DMS114 treated with DMSO at 0.1 percent for 48 hours (cell line): ENCODE data around the gene LGALS3BP.
"Not testable (repeated sequence)": the region's sequence is repeated elsewhere in the genome, so short reads cannot be mapped to it uniquely, and the experiment has no call there.

Experiments
- DNase-seq: peaks from one replicate; lab custom pipeline; 2025; ENCODE audit not compliant: unreplicated experiment; lab: John Stamatoyannopoulos, UW

The LGALS3BP gene

GRCh38 chr17:78979780-78980623, at the start of gene LGALS3BP:
LGALS3BP (minus strand) TSS chr17:78979923; CDS start chr17:78977191, 2,732 bp downstream.
- DNase-seq: no peak

- DNase-seq: no peak
These were observed 49.0 kb upstream of the LGALS3BP start for GRCh38 chr17:79028496-79029326.

GRCh38 chr17:79027925-79028491, 48.3 kb upstream of the LGALS3BP start:
- DNase-seq: no peak

- no peak for DNase-seq
These were observed 47.7 kb upstream of the LGALS3BP start for GRCh38 chr17:79027274-79027924.

- no peak for DNase-seq
These were observed 46.9 kb upstream of the LGALS3BP start for GRCh38 chr17:79026376-79027273.

- no peak for DNase-seq
These were observed 45.4 kb upstream of the LGALS3BP start for GRCh38 chr17:79024901-79025737.

- DNase-seq: no peak
These were observed 44.4 kb upstream of the LGALS3BP start, which contains the start of gene C1QTNF1 for GRCh38 chr17:79023886-79024771. C1QTNF1 (plus strand) TSS chr17:79024169; CDS start chr17:79043969, 19,800 bp downstream.

GRCh38 chr17:79023180-79023705, 43.5 kb upstream of the LGALS3BP start:
- DNase-seq: no peak

- no peak for DNase-seq
These were observed 42.8 kb upstream of the LGALS3BP start for GRCh38 chr17:79022507-79022991.

GRCh38 chr17:79021929-79022328, 42.2 kb upstream of the LGALS3BP start:
- DNase-seq: not testable (repeated sequence)

- no peak for DNase-seq
These were observed 41.0 kb upstream of the LGALS3BP start for GRCh38 chr17:79020631-79021301.

- no peak for DNase-seq
These were observed 40.2 kb upstream of the LGALS3BP start for GRCh38 chr17:79019632-79020584.

- DNase-seq: no peak
These were observed 39.5 kb upstream of the LGALS3BP start for GRCh38 chr17:79019261-79019631.

- DNase-seq: no peak
These were observed 38.6 kb upstream of the LGALS3BP start for GRCh38 chr17:79018370-79018695.

GRCh38 chr17:79017546-79018369, 38.0 kb upstream of the LGALS3BP start:
- DNase-seq: no peak
